GM12874 (cell line): ENCODE measurements around the gene NHERF1.

Experiments
- TF ChIP-seq, protein P1 (sequence below): IDR thresholded peaks from 2 replicates; pipeline ENCODE4 v1.5.1; 2011; ENCODE audit warnings: low read depth, mild to moderate bottlenecking, control low read depth, low read length, moderate library complexity; ENCODE audit not compliant: insufficient read depth

Gene NHERF1

GRCh38 chr17:74800531-74800930, 52.1 kb downstream of the NHERF1 start:
- TF ChIP-seq, protein P1, sequence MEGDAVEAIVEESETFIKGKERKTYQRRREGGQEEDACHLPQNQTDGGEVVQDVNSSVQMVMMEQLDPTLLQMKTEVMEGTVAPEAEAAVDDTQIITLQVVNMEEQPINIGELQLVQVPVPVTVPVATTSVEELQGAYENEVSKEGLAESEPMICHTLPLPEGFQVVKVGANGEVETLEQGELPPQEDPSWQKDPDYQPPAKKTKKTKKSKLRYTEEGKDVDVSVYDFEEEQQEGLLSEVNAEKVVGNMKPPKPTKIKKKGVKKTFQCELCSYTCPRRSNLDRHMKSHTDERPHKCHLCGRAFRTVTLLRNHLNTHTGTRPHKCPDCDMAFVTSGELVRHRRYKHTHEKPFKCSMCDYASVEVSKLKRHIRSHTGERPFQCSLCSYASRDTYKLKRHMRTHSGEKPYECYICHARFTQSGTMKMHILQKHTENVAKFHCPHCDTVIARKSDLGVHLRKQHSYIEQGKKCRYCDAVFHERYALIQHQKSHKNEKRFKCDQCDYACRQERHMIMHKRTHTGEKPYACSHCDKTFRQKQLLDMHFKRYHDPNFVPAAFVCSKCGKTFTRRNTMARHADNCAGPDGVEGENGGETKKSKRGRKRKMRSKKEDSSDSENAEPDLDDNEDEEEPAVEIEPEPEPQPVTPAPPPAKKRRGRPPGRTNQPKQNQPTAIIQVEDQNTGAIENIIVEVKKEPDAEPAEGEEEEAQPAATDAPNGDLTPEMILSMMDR = no peak

DNA sequence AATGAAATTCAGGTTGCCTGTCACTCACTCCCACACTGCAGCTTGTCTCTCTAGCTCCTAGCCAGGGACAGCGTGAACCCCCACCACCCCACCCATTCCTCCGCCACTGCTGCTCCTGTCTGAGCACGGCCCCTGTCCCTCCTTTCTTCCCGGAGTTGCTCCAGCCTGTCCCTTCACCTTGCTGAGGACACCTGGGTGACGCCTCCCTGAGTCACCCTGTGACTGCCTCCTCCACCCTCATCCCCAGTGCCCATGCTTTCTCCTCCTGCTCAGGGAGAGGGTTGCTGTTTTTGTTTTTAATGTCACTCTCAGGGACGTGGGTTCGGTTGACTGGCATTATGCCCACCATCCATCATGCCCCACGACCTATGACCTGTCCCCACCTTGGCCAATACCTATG, 53.5 kb downstream of the NHERF1 start:
- TF ChIP-seq, protein P1 = no peak

GRCh38 chr17:74803388-74803930, 55.0 kb downstream of the NHERF1 start:
- TF ChIP-seq, protein P1 = no peak

- TF ChIP-seq, protein P1 = no peak
Measured at GRCh38 chr17:74803971-74804370, 55.5 kb downstream of the NHERF1 start.

GRCh38 chr17:74804683-74805082, 56.3 kb downstream of the NHERF1 start:
- TF ChIP-seq, protein P1 = no peak

DNA sequence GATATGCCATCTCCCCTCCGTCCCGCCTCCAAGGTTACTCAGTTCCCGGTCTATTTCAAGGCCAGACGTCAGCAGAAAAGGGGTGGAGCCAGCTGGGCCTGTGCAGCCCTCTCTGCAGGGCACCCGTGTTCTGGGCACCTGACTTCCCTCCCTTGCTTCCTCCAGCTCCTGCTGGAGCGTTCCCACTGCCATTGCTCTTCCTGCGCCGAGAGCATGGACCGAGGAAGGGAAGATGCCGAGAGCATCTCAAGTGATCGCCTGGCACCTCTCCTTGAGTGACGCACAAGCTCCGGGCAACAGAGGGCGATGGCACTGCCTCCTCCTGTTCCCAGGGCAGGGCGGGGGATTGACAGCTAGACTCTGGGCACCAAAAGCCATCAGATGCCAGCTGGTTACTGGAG, 57.2 kb downstream of the NHERF1 start:
- TF ChIP-seq, protein P1 = no peak

DNA sequence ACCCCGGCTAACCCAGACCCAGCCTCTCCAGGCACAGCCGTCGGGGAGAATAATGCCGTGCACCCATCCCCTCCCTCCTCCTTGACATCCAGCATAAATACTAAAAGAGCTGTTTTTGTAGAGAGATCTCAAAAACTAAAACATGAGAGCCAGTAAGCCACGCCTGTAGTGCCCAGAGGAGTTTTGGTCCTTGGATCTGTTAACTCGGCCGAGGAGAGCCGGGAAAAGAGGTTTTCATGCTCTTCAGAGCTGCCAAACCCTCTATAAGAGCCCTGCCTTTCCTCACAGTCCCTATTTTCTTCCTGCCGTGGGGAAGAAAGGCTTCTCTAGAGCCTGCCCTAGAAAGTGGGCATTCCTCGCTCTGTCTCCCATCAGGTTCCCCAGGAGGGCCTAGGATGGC, 57.9 kb downstream of the NHERF1 start:
- TF ChIP-seq, protein P1 = no peak
